Brain microvascular endothelial cell (primary cell): Measurements from ENCODE around the gene VAV1.

Experiments
- DNase-seq: peaks from one replicate; pipeline ENCODE4 v3.0.0-alpha.2; 2020
- H3K27ac ChIP-seq: fragments of 250-450 bp; sonication (Bioruptor Pico); 2 replicates; pipeline ENCODE4 v1.5.1; 2020; ENCODE audit warnings: mild to moderate bottlenecking, moderate library complexity
- H3K27me3 ChIP-seq: fragments of 250-450 bp; sonication (Bioruptor Pico); replicated peaks from 2 replicates; pipeline ENCODE4 v1.5.1; 2020; ENCODE audit warnings: mild to moderate bottlenecking
- H3K36me3 ChIP-seq: fragments of 250-450 bp; sonication (Bioruptor Pico); replicated peaks from 2 replicates; pipeline ENCODE4 v1.5.1; 2020; ENCODE audit warnings: mild to moderate bottlenecking
- H3K4me3 ChIP-seq: 2 replicates; pipeline ENCODE4 v1.5.1; 2011; ENCODE audit warnings: low read depth, mild to moderate bottlenecking, control low read depth, low read length, moderate library complexity
- in situ Hi-C: cut with HindIII; loops from 2 replicates; pipeline ENCODE4 v1.10.0; 2017; ENCODE audit warnings: low sequenced_read_pairs, low pct_ligation_motif_present
- TF ChIP-seq, protein P1 (sequence below): IDR thresholded peaks from 2 replicates; pipeline ENCODE4 v1.5.1; 2011; ENCODE audit warnings: low read depth, mild to moderate bottlenecking, moderate library complexity, low read length, control low read depth, inconsistent platforms; ENCODE audit errors: missing control alignments

Gene VAV1

DNA sequence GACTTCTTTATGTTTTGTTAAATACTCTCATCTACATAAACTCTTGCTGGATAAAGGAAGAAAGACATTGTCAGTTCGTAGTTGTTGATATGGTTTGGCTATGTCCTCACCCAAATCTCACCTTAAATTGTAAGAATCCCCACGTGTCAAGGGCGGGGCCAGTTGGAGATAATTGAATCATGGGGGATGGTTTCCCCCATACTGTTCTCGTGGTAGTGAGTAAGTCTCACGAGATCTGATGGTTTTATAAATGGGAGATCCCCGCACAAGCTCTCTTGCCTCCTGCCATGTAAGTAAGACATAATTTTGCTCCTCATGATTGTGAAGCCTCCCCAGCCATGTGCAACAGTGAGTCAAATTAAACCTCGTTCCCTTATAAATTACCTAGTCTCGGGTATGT is 118.4 kb downstream of the VAV1 start:
- Histone ChIP-seq H3K27ac (no peak overlapping the region), H3K36me3 (no peaks in the 10 kb centered on the region), H3K4me3 (no peak overlapping the region), H3K27me3 (no peaks in the 10 kb centered on the region)
- TF ChIP-seq, protein P1, sequence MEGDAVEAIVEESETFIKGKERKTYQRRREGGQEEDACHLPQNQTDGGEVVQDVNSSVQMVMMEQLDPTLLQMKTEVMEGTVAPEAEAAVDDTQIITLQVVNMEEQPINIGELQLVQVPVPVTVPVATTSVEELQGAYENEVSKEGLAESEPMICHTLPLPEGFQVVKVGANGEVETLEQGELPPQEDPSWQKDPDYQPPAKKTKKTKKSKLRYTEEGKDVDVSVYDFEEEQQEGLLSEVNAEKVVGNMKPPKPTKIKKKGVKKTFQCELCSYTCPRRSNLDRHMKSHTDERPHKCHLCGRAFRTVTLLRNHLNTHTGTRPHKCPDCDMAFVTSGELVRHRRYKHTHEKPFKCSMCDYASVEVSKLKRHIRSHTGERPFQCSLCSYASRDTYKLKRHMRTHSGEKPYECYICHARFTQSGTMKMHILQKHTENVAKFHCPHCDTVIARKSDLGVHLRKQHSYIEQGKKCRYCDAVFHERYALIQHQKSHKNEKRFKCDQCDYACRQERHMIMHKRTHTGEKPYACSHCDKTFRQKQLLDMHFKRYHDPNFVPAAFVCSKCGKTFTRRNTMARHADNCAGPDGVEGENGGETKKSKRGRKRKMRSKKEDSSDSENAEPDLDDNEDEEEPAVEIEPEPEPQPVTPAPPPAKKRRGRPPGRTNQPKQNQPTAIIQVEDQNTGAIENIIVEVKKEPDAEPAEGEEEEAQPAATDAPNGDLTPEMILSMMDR, result no peak
- no peak for DNase-seq
- in situ Hi-C loops, result no loop called here

GRCh38 chr19:6891761-6892385 is 119.4 kb downstream of the VAV1 start:
- Histone ChIP-seq H3K27me3 (no peaks in the 10 kb centered on the region), H3K36me3 (no peaks in the 10 kb centered on the region), H3K27ac (no peak overlapping the region), H3K4me3 (no peak overlapping the region)
- TF ChIP-seq, protein P1, result no peak
- DNase-seq, result no peak
- in situ Hi-C loops, result no loop called here

DNA sequence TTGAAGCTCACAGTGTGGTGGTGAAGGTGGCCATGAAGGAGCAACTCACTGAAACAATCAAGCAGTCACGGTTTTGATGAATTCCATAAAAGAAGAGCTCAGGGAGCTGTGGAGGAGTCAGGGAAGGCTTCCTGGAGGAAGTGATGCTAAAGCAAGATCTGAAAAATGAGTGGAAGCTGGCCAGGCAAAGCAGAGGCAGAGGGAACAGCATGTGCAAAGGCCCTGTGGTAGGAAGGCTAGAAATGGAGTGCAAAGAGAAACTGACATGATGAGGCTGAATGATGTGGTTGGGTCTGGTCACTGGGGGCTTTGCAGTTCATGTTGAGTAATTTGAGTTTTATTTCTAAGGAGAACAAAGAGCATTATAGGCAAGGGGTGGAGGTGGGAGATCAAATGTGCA is 121.8 kb downstream of the VAV1 start:
- TF ChIP-seq, protein P1, result no peak
- in situ Hi-C loops, result no loop called here
- no peak overlapping the region for H3K4me3 ChIP-seq
- no peak for DNase-seq
- no peak overlapping the region for H3K27ac ChIP-seq
- no peaks in the 10 kb centered on the region for H3K36me3 ChIP-seq
- H3K27me3 ChIP-seq, result no peaks in the 10 kb centered on the region

DNA sequence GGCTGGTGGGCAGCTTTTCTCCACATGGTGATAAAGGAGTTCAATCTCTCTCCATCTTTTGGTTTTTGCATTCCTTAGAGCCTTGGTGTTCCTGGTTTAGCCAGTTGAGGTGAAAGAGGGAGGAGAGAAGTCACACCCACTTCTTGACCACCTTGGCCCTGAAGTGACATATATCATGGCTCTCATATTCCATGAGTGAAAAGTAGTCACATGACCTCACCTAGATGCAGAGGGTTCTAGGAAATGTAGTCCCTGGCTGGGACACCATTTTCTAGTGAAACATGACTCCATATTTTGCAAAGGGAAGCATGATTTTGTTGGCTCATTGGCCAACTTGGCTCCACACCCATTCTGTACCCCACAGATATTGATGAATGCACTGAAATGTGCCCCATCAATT is 130.9 kb downstream of the VAV1 start:
- DNase-seq, result no peak
- Histone ChIP-seq H3K27me3 (no peaks in the 10 kb centered on the region), H3K36me3 (no peaks in the 10 kb centered on the region), H3K27ac (no peak overlapping the region), H3K4me3 (no peak overlapping the region)
- in situ Hi-C loops, result no loop called here
- TF ChIP-seq, protein P1, result no peak

- in situ Hi-C loops, result no loop called here
- no peaks in the 10 kb centered on the region for H3K36me3 ChIP-seq
- TF ChIP-seq, protein P1, result no peak
- H3K27me3 ChIP-seq, result no peaks in the 10 kb centered on the region
- no peak overlapping the region for H3K4me3 ChIP-seq
- DNase-seq, result no peak
- H3K27ac ChIP-seq, result no peak overlapping the region
Measured at GRCh38 chr19:6906559-6907060, 134.1 kb downstream of the VAV1 start.
